ENCODE data around the gene TYROBP.

Gene TYROBP

GRCh38 chr19:35889370-35890112 is 18.6 kb downstream of the TYROBP start:
- no peak overlapping the region for H3K4me3 ChIP-seq (ENCODE audit: low read depth, low read length)
- no peak for TF ChIP-seq CTCF (IDR thresholded peaks at IDR 0.05; ENCODE audit: low read depth, low read length)

GRCh38 chr19:35888398-35888797 is 19.7 kb downstream of the TYROBP start:
- no peak for TF ChIP-seq CTCF (IDR thresholded peaks at IDR 0.05; ENCODE audit: low read depth, low read length)
- no peak overlapping the region for H3K4me3 ChIP-seq (ENCODE audit: low read depth, low read length)

- TF ChIP-seq CTCF (IDR thresholded peaks at IDR 0.05; ENCODE audit: low read depth, low read length) = no peak
- no peak overlapping the region for H3K4me3 ChIP-seq (ENCODE audit: low read depth, low read length)
Measured at GRCh38 chr19:35887197-35887596, 20.9 kb downstream of the TYROBP start.

GRCh38 chr19:35885904-35886303 is 22.2 kb downstream of the TYROBP start:
- no peak overlapping the region for H3K4me3 ChIP-seq (ENCODE audit: low read depth, low read length)
- TF ChIP-seq CTCF (IDR thresholded peaks at IDR 0.05; ENCODE audit: low read depth, low read length) = no peak

- no peak for TF ChIP-seq CTCF (IDR thresholded peaks at IDR 0.05; ENCODE audit: low read depth, low read length)
- H3K4me3 ChIP-seq (ENCODE audit: low read depth, low read length) = no peak overlapping the region
Measured at GRCh38 chr19:35885225-35885738, 22.8 kb downstream of the TYROBP start.

- no peak overlapping the region for H3K4me3 ChIP-seq (ENCODE audit: low read depth, low read length)
- no peak for TF ChIP-seq CTCF (IDR thresholded peaks at IDR 0.05; ENCODE audit: low read depth, low read length)
Measured at GRCh38 chr19:35883882-35884281, 24.2 kb downstream of the TYROBP start.

GRCh38 chr19:35882114-35882832 is 25.8 kb downstream of the TYROBP start:
- no peak overlapping the region for H3K4me3 ChIP-seq (ENCODE audit: low read depth, low read length)
- no peak for TF ChIP-seq CTCF (IDR thresholded peaks at IDR 0.05; ENCODE audit: low read depth, low read length)
